ENCODE results near the gene ZNF805.
"Not testable (repeated sequence)": the region's sequence is repeated elsewhere in the genome, so short reads cannot be mapped to it uniquely, and the experiment has no call there.

The ZNF805 gene

GRCh38 chr19:57240311-57241090, at the start of gene ZNF805:
ZNF805 (plus strand) TSS chr19:57240632; CDS start chr19:57240892, 260 bp downstream.
- DNase-seq (ENCODE audit: low read depth in 2 of 3, low spot score in 1 of 3) = peak; percentile 89 to 91 (median 90)

GRCh38 chr19:57191141-57192076, 49.0 kb upstream of the ZNF805 start, which contains the start of gene ZNF264:
ZNF264 (plus strand) TSS chr19:57191500; CDS start chr19:57191914, 414 bp downstream.
- DNase-seq (ENCODE audit: low read depth in 2 of 3, low spot score in 1 of 3) = peak; percentile 75 to 87 (median 79)

DNA sequence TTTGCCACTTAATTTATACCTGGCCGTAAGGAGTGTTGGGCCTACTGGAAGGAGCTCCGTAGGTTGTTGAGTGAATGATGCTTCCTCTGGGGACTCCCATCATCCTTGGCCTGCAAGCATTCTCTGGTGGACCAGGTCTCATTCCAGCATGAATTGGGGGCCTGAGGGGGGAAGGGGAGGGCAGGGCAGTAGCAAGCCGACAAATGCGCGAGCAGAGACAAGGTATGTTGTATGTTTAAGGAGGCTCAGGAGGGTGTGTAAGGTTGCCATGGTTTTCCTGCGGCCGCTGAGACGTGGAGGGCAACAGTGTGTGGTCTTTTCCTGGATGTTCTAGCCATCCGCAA, 48.4 kb upstream of the ZNF805 start:
- DNase-seq (ENCODE audit: low read depth in 2 of 3, low spot score in 1 of 3) = no peak

- no peak for DNase-seq (ENCODE audit: low read depth in 2 of 3, low spot score in 1 of 3)
Observed at GRCh38 chr19:57192993-57193392, 47.4 kb upstream of the ZNF805 start.

DNA sequence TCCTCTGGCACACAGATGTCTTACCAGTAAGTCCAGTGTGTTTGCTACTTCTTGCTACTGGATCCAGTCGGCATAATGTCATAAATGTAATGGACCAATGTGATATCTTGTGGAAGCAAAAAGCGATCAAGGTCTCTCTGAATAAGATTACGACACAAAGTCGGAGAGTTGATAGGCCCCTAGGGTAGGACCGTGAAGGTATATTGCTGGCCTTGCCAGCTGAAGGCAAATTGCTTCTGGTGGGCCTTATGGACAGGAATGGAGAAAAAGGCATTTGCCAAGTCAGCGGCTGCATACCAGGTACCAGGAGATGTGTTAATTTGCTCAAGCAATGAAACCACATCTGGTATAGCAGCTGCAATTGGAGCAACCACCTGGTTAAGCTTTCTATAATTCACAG, 42.6 kb upstream of the ZNF805 start:
- DNase-seq (ENCODE audit: low read depth in 2 of 3, low spot score in 1 of 3) = not testable (repeated sequence)

DNA sequence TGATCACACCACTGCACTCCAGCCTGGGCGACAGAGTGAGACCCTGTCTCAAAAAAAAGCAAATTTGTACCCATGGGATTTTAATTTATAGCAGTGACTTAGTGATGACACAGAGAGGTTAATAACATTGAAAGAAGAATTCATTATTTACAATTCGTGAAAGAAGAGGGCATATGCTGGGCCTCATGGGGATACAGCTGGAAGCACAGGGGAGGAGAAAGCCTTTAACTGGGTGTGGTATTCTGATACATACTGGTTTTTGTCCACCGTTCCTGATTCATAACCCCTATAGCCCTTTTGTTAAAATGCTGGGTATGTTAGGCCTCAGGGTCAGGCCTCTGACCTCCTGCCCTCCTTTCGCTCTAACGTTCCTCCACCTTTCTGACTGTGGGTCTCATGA, 38.3 kb upstream of the ZNF805 start:
- no peak for DNase-seq (ENCODE audit: low read depth in 2 of 3, low spot score in 1 of 3)

- DNase-seq (ENCODE audit: low read depth in 2 of 3, low spot score in 1 of 3) = no peak
Observed at GRCh38 chr19:57210381-57210780, 30.1 kb upstream of the ZNF805 start.

GRCh38 chr19:57212109-57212508, 28.3 kb upstream of the ZNF805 start:
- DNase-seq (ENCODE audit: low read depth in 2 of 3, low spot score in 1 of 3) = no peak

GRCh38 chr19:57227502-57227901, 12.9 kb upstream of the ZNF805 start:
- DNase-seq (ENCODE audit: low read depth in 2 of 3, low spot score in 1 of 3) = no peak

DNA sequence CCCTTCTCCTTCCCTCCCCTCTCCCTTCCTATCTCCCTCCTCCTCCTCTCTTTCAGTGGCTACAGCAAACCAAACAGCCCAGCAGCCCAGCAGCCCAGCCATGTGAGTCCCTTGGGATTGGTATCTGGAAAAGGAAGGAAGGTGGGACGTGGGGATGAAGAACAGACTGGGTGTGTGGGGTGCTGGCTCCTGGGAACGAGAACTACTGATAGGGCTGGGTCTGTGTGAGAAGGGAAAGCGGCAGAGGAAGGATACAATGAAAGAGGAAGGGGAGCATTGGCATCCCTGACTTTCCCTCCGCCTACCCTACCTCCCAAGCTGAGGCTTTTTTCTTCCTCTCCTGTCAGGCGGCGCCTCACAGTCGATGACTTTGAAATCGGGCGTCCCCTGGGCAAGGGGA, 8.7 kb upstream of the ZNF805 start:
- DNase-seq (ENCODE audit: low read depth in 2 of 3, low spot score in 1 of 3) = no peak

GRCh38 chr19:57233207-57233606, 7.2 kb upstream of the ZNF805 start:
- no peak for DNase-seq (ENCODE audit: low read depth in 2 of 3, low spot score in 1 of 3)

GRCh38 chr19:57239982-57240310, 486 bp upstream of the ZNF805 start:
- DNase-seq (ENCODE audit: low read depth in 2 of 3, low spot score in 1 of 3) = no peak

GRCh38 chr19:57241176-57241575, 744 bp downstream of the ZNF805 start:
- DNase-seq (ENCODE audit: low read depth in 2 of 3, low spot score in 1 of 3) = no peak

- no peak for DNase-seq (ENCODE audit: low read depth in 2 of 3, low spot score in 1 of 3)
Observed at GRCh38 chr19:57242821-57243220, 2.4 kb downstream of the ZNF805 start.

- no peak for DNase-seq (ENCODE audit: low read depth in 2 of 3, low spot score in 1 of 3)
Observed at GRCh38 chr19:57244513-57244912, 4.1 kb downstream of the ZNF805 start.

DNA sequence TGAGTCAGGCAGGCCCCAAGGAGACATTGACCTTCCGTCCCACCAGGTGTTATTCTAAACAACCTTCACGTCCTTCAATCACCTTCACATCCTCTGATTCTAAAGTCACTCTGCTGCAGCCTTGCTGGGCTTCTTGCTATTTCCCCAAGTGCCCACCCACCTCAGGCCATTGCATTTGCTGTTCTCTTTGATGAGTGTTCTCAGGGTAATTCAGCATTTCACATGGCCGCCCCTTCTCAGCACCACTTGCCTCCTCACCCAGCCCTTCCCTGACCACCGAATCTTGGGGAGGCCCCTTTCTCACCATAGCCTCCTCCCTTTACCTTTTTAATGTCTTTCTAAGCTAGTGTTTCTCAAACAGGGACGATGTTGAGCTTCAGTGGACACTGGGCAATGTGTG, 4.6 kb downstream of the ZNF805 start:
- no peak for DNase-seq (ENCODE audit: low read depth in 2 of 3, low spot score in 1 of 3)

- DNase-seq (ENCODE audit: low read depth in 2 of 3, low spot score in 1 of 3) = no peak
Observed at GRCh38 chr19:57245959-57246358, 5.5 kb downstream of the ZNF805 start.

GRCh38 chr19:57248646-57249045, 8.2 kb downstream of the ZNF805 start:
- DNase-seq (ENCODE audit: low read depth in 2 of 3, low spot score in 1 of 3) = no peak

- no peak for DNase-seq (ENCODE audit: low read depth in 2 of 3, low spot score in 1 of 3)
Observed at GRCh38 chr19:57249329-57249728, 8.9 kb downstream of the ZNF805 start.

DNA sequence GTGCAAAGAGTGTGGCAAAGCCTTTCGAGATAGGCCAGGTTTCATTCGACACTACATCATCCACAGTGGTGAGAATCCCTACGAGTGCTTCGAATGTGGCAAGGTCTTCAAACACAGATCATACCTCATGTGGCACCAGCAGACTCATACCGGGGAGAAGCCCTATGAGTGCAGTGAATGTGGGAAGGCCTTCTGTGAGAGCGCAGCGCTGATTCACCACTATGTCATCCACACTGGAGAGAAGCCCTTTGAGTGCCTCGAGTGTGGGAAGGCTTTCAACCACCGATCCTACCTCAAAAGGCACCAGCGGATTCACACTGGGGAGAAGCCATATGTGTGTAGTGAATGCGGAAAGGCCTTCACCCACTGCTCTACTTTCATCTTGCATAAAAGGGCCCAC, 13.3 kb downstream of the ZNF805 start:
- not testable (repeated sequence) for DNase-seq (ENCODE audit: low read depth in 2 of 3, low spot score in 1 of 3)

GRCh38 chr19:57262044-57262443, 21.6 kb downstream of the ZNF805 start:
- DNase-seq (ENCODE audit: low read depth in 2 of 3, low spot score in 1 of 3) = no peak

GRCh38 chr19:57263244-57263741, 22.9 kb downstream of the ZNF805 start:
- DNase-seq (ENCODE audit: low read depth in 2 of 3, low spot score in 1 of 3) = no peak

Data from stimulated activated CD4-positive, alpha-beta T cell treated with anti-CD3 and anti-CD28 coated beads, Interleukin-12 subunit alpha, Interleukin-12 subunit beta, amount 100 ng/mL, for 48 hours (primary cell).